ENCODE results near the gene TMEM232. TPM values are rescaled to one million over a fixed set of nuclear protein-coding genes. Genes with fewer than 3 reads are reported as not detected.
"Not testable (repeated sequence)": the region's sequence is repeated elsewhere in the genome, so short reads cannot be mapped to it uniquely, and the experiment has no call there.

Gene TMEM232
- total RNA-seq, 1 donor: 1.4 TPM

DNA sequence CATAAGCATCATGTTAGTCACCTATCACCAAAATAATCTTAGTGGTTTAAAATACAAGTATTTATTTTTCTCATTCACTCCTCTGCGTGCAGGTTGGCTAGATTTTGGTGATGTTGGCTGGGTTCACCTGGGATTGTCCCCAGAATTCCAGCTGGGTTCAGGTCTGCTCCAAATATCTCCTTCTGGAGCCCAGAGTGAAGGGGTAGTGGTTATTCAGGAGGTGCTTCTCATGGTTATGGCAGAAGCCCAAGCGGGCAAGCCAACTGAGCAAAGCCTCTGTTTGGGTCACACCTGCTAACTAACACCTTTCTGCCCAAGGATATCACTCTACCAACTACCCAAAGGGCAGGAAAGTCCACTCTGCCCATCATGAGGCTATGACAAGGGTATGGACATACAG lies 7.6 kb upstream of the TMEM232 start:
- no peak for DNase-seq (ENCODE audit: insufficient read length, low spot score, missing footprints)
- Histone ChIP-seq H4K20me1 (ENCODE audit: insufficient read depth, low read length) (no peaks in the 10 kb centered on the region), H3K27me3 (ENCODE audit: insufficient read depth, low read length) (no peaks in the 10 kb centered on the region), H3K4me3 (ENCODE audit: insufficient read depth, low read length) (no peak overlapping the region), H3K27ac (ENCODE audit: low read depth, low read length) (no peak overlapping the region), H3K79me2 (ENCODE audit: insufficient read depth, low read length) (peaks cover 2% of the 10 kb centered on the region), H3K9me3 (ENCODE audit: low read depth, low read length) (no peaks in the 10 kb centered on the region), H3K4me2 (ENCODE audit: insufficient read depth, low read length) (no peak overlapping the region), H3K4me1 (ENCODE audit: insufficient read depth, low read length) (peaks cover 5% of the 10 kb centered on the region), H2AFZ (ENCODE audit: low read length) (no peak overlapping the region), H3K36me3 (ENCODE audit: insufficient read depth, low read length) (no peaks in the 10 kb centered on the region)
- TF ChIP-seq, protein P1, sequence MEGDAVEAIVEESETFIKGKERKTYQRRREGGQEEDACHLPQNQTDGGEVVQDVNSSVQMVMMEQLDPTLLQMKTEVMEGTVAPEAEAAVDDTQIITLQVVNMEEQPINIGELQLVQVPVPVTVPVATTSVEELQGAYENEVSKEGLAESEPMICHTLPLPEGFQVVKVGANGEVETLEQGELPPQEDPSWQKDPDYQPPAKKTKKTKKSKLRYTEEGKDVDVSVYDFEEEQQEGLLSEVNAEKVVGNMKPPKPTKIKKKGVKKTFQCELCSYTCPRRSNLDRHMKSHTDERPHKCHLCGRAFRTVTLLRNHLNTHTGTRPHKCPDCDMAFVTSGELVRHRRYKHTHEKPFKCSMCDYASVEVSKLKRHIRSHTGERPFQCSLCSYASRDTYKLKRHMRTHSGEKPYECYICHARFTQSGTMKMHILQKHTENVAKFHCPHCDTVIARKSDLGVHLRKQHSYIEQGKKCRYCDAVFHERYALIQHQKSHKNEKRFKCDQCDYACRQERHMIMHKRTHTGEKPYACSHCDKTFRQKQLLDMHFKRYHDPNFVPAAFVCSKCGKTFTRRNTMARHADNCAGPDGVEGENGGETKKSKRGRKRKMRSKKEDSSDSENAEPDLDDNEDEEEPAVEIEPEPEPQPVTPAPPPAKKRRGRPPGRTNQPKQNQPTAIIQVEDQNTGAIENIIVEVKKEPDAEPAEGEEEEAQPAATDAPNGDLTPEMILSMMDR (IDR thresholded peaks at IDR 0.05; ENCODE audit: extremely low read depth, low read depth, low read length): no peak

DNA sequence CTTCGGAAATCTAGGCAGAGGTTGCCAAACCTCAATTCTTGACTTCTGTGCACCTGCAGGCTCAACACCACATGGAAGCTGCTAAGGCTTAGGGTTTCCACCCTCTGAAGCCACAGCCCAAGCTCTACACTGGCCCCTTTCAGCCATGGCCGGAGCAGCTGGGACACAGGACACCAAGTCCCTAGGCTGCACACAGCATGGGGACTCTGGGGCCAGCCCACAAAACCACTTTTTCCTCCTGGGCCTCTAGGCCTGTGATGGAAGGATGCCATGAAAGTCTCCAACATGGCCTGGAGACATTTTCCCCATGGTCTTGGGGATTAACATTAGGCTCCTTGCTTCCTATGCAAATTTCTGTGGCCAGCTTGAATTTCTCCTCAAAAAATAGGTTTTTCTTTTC lies 5.0 kb upstream of the TMEM232 start:
- H3K27ac ChIP-seq (ENCODE audit: low read depth, low read length); H3K27me3 ChIP-seq (ENCODE audit: insufficient read depth, low read length); DNase-seq (ENCODE audit: insufficient read length, low spot score, missing footprints); H4K20me1 ChIP-seq (ENCODE audit: insufficient read depth, low read length); H2AFZ ChIP-seq (ENCODE audit: low read length); H3K4me3 ChIP-seq (ENCODE audit: insufficient read depth, low read length); H3K9me3 ChIP-seq (ENCODE audit: low read depth, low read length); H3K4me1 ChIP-seq (ENCODE audit: insufficient read depth, low read length); H3K36me3 ChIP-seq (ENCODE audit: insufficient read depth, low read length); H3K4me2 ChIP-seq (ENCODE audit: insufficient read depth, low read length); H3K79me2 ChIP-seq (ENCODE audit: insufficient read depth, low read length): not testable (repeated sequence)

DNA sequence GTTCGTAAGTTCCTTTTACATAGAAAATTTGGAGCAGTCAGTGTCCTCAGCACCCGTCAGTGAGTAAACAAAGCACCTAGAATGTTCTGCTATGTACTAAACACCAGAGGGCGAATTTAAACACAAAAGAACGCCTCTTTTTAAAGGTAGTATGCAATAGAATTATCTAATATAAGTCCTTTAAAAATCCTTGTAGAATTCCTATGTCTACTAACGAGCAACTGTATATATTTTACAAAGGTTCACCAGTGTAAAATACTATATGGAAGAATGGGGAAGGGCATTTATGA lies 499 bp upstream of the TMEM232 start:
- H3K36me3 ChIP-seq (ENCODE audit: insufficient read depth, low read length): no peaks in the 10 kb centered on the region
- H3K4me1 ChIP-seq (ENCODE audit: insufficient read depth, low read length): no peaks in the 10 kb centered on the region
- no peaks in the 10 kb centered on the region for H3K9me3 ChIP-seq (ENCODE audit: low read depth, low read length)
- H3K4me3 ChIP-seq (ENCODE audit: insufficient read depth, low read length): peak overlapping the region; percentile 59
- H3K4me2 ChIP-seq (ENCODE audit: insufficient read depth, low read length): peak overlapping the region; percentile 76
- no peak for DNase-seq (ENCODE audit: insufficient read length, low spot score, missing footprints)
- H3K79me2 ChIP-seq (ENCODE audit: insufficient read depth, low read length): no peaks in the 10 kb centered on the region
- TF ChIP-seq, protein P1 (IDR thresholded peaks at IDR 0.05; ENCODE audit: extremely low read depth, low read depth, low read length): no peak
- peak overlapping the region; percentile 76 for H2AFZ ChIP-seq (ENCODE audit: low read length)
- H3K27ac ChIP-seq (ENCODE audit: low read depth, low read length): no peak overlapping the region
- H4K20me1 ChIP-seq (ENCODE audit: insufficient read depth, low read length): no peaks in the 10 kb centered on the region
- no peaks in the 10 kb centered on the region for H3K27me3 ChIP-seq (ENCODE audit: insufficient read depth, low read length)

DNA sequence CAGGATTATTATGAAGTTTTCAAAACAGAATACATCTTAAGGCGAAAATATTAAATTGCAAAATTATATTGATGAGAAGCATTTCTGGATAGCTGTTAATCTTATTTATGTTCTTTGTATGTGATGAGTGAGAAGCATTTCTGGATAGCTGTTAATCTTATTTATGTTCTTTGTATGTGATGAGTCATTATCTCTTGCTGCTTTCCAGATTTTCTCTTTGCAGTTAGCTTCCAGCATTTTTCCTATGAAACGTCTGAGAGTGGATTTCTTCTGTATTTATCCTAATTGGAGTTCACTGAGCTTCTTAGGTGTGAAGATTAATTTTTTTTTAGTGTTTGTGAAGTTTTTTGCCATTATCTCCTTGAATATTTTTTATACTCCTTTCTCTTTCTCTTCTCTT lies 8.2 kb downstream of the TMEM232 start:
- H3K9me3 ChIP-seq (ENCODE audit: low read depth, low read length): no peaks in the 10 kb centered on the region
- H3K4me3 ChIP-seq (ENCODE audit: insufficient read depth, low read length): no peak overlapping the region
- H3K4me1 ChIP-seq (ENCODE audit: insufficient read depth, low read length): no peaks in the 10 kb centered on the region
- no peak overlapping the region for H2AFZ ChIP-seq (ENCODE audit: low read length)
- no peaks in the 10 kb centered on the region for H3K36me3 ChIP-seq (ENCODE audit: insufficient read depth, low read length)
- no peaks in the 10 kb centered on the region for H3K27me3 ChIP-seq (ENCODE audit: insufficient read depth, low read length)
- no peak for DNase-seq (ENCODE audit: insufficient read length, low spot score, missing footprints)
- H3K4me2 ChIP-seq (ENCODE audit: insufficient read depth, low read length): no peak overlapping the region
- H3K79me2 ChIP-seq (ENCODE audit: insufficient read depth, low read length): no peaks in the 10 kb centered on the region
- H4K20me1 ChIP-seq (ENCODE audit: insufficient read depth, low read length): no peaks in the 10 kb centered on the region
- no peak overlapping the region for H3K27ac ChIP-seq (ENCODE audit: low read depth, low read length)
- TF ChIP-seq, protein P1 (IDR thresholded peaks at IDR 0.05; ENCODE audit: extremely low read depth, low read depth, low read length): no peak

Data from osteoblast (primary cell).